SKM-1 (cell line): Measurements from ENCODE around the gene MVK.

Experiments used
- DNase-seq: peaks from one replicate; lab custom pipeline; 2025; ENCODE audit not compliant: unreplicated experiment; lab: John Stamatoyannopoulos, UW

The MVK gene

GRCh38 chr12:109563291-109564284 is 10.0 kb upstream of the MVK start:
- no peak for DNase-seq

DNA sequence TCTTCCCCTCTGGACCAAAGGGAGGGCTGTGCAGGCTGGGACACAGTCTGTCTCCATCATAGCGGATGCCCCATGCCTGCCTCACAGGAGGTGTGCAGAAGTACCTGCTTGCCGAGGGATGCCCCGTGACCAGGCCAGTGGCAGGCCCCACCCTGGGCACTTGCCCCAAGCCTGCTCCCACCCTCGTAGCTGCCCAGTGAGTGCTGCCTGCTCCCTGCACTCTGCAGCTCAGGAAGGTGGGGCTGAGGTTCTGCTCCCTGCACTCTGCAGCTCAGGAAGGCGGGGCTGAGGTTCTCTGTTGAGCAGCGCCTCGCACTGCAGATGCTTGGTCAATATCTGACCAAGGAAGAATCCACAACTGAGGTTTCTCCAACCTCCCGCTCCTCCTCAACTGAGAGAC is 7.2 kb upstream of the MVK start:
- no peak for DNase-seq

- DNase-seq: no peak
Measured at GRCh38 chr12:109567296-109567695, 6.3 kb upstream of the MVK start.

DNA sequence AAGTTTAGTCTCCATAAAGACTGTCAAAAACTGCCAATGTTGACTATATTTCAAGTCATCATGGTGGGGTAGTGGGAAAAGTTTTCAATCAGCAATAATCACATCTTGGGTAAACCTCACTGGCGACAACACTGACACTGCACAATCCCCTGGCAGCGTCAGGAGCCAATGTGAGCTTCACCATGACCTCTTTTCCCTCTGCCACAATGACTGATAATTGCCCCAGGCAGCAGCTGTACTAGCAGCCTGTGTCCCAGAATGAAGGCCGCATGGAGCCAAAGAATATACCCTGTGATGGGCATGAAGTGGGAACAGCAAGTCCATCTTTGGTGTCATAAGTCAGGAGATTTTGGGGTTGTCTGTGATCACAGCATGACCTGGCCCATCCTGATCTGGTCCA is 5.6 kb upstream of the MVK start:
- DNase-seq: no peak

GRCh38 chr12:109568486-109568885 is 5.1 kb upstream of the MVK start:
- no peak for DNase-seq

DNA sequence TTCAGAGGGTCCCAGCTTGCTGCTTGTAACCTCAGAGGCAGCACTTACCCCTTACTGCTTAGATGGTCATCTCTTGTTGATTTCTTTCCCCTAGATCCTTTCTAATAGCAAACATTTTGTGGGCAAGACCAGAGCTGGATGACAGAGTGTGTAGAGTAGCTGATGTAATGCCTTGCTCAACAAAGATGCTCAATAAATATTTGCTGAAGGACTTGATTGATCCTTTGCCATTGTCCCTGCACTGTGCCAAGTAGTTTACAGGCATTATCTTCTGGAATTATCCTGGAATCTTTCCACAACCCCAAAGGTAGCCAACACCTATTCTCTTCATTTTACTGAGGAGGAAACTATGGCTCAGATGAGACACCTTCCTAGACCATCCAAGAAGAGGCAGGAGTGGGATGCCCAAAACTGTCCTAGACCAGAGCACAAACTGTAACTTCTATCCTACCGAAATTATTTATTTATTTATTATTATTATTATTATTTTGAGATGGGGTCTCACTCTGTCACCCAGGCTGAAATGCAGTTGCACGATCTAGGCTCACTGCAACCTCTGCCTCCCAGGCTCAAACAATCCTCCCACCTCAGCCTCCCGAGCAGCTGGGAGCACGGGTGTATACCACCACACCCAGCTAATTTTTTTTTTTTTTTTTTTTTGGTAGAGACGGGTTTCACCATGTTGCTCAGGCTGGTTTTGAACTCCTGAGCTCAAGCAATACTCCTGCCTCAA is 1.7 kb upstream of the MVK start:
- DNase-seq: no peak

DNA sequence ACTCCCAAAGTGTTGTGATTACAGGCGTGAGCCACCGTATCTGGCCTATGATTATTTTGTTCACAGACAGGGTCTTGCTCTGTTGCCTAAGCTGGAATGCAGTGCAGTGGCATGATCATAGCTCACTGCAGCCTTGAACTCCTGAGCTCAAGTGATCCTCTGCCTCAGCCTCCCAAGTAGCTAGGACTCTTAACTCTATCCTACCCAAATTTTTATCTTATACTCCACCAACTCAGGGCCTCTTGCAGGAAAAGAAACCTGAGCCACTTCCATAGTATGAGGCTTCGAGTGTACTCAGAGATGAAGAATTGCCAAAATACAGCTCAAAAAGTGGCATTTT is 1.1 kb upstream of the MVK start:
- DNase-seq: no peak

- no peak for DNase-seq
Measured at GRCh38 chr12:109573914-109574244, 285 bp downstream of the MVK start.

DNA sequence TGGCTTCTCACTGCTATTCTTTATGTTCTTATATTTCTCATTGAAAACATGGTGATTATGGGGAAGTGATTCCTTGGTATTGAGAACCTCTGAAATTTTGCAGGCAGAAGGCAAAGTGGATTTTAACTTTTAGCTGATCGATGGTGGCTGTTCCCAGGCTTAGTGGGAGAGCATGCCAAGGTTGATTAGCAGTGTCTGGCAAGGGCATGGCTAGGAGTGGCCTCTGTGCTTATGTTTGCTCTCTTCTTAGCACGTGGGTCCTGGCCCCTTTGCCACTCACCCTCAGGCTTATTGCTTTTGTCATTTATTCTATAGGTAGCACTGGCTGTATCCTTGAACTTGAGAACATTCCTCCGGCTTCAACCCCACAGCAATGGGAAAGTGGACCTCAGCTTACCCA is 2.1 kb downstream of the MVK start:
- no peak for DNase-seq

DNA sequence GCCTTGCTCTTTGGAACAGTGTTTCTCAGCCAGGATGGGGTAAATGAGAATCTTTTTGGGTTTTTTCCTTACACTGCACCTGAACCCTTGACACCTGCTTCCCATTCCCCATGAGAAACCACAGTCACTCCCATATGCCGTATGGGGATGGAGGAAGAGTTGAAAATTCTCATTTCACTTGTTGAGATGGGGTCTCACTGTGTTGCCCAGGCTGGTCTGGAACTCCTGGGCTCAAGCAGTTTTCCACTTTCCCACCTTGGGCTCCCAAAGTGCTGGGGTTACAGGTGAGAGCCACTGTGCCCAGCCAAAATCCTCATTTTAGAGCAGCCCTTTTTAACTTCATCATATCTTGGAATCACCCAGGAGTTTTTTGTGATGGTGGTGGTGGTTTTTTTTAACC is 3.7 kb downstream of the MVK start:
- DNase-seq: no peak

GRCh38 chr12:109578330-109578927 is 4.8 kb downstream of the MVK start:
- no peak for DNase-seq

DNA sequence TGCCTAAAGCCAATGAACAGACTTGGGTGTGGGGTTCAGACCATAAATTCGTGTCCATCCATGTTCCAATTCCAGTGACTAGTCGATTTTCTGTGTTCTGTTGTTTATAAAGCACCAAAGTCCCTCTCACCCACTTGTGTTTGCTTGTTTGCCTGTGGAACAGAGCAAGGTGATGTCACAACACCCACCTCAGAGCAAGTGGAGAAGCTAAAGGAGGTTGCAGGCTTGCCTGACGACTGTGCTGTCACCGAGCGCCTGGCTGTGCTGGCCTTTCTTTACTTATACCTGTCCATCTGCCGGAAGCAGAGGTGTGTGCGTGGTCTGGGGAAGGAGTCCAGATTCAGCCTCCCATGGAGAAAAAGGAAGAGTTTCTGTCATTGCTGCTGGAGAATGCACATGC is 6.0 kb downstream of the MVK start:
- no peak for DNase-seq

GRCh38 chr12:109580272-109580671 is 6.7 kb downstream of the MVK start:
- DNase-seq: no peak

DNA sequence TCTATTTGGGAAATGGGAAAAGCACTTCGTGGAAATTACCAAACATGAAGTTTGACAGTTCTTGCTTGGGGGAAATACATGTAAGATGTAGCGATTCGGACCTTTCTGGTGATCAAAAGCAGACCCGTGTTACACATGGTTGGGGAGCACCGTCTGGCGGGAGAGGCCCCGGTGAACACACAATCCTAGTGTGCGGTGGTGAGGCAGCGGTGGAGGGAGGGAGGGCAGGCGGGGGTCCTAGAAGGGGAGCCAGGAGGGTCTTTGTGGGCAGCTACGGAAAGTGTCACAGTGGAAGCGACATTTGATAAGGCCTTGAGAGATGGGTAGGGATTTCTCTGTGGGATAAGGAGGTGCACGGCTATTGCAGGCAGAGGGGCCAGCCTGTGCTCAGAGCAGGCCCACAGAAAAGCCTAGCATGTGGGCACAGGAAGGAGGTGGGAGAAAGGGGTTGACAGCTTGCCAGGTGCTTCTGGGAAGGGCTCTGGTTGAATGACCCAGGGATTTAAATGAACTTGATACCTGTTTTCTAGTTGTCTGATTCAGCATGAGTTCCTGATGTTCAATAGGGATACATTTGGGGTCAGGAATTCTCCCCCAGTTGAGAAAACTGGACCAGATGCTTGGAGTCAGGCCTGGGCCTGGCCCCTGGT is 7.2 kb downstream of the MVK start:
- no peak for DNase-seq

DNA sequence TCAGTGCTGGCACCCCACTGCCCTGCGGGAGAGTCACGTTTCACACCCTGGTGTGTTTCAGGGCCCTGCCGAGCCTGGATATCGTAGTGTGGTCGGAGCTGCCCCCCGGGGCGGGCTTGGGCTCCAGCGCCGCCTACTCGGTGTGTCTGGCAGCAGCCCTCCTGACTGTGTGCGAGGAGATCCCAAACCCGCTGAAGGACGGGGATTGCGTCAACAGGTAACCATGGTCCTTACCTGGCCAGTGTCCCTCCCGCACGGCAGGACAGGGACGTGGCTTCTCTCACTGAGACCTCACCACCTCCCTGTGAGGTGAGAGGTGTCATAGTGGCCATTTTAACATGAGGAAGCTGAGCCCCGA is 7.7 kb downstream of the MVK start:
- DNase-seq: no peak

- DNase-seq: no peak
Measured at GRCh38 chr12:109581856-109582255, 8.3 kb downstream of the MVK start.

DNA sequence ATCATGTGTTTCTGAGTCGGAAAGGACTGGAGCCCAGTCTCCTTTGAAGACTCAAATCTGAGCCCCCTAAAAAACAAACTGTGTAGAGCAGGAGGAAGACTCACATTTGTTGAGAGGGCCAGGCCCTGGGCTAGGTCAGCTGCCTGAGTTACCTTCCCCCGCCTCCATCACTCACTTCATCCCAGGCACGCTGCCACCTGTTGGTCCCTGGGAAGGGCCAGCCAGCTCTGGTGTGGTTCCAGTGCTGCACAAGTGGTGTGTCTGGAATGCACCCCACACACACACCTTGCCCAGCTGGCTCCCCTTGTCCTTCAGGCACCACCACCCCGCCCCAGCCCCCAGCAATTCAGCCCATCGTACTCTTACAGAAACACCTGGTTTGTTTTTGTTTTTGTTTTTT is 9.0 kb downstream of the MVK start:
- DNase-seq: no peak

DNA sequence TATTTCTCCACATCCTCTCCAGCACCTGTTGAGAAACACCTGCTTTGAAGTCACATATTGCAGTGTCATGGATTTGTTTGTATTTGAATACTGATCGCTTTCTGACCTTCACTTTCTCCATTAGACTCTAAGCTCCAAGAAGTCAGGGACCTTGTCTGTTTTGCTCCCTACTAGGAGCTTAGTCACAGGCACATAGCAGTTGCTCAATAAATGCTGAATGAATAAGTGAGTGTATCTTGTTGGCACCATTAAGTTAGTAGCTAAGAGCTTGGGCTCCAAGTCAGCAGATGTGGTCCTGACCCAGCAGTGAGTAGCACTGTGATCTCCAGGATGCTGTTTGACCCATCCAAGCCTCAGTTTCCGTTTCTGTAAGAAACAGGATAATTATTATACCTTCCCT is 10.1 kb downstream of the MVK start:
- DNase-seq: no peak

DNA sequence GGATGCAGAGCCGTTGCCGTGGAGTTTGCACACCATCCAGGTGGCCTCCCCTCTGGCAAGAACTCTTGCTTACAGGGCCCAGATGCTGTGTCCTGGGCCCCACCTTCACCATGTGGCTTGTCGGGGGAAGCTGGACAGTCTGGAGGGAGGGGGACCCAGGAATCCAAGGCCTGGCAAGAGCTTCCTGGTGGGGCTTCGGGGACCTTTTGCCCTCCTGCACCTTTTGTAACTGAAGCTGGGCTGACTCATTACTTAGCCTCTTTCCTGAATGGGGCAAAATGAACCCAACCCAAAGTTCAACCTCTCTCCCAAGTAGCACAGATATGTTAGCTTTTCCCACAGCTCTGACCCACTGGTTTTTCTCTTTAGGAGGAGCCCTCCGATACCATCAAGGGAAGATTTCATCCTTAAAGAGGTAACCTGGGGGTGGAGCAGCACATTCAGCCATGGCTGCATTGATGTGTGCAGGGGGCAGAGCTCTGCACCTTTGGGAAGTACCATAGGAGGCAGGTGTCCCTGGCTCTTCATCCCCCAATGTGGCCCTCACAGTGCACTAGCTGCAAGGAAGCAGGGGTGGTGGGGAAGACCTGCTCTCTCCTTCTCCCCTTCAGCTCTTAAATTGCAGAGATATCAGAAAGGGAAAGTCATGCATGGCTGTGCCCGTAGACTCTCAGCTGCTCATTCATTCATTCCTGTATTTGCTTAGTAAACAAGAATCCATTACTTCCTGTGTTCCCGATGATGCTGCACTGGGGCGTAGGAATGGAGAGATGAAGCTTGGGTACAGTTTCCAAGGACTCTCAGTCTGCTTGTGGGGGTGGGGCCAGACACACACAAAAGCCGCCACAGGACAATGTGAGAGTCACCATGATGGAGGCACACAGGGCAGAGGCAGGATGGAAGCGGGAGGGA is 13.0 kb downstream of the MVK start:
- DNase-seq: no peak

GRCh38 chr12:109587921-109588320 is 14.3 kb downstream of the MVK start:
- DNase-seq: no peak
